Panc1 (cell line): Measurements from ENCODE around the gene PRUNE2. TPM values are rescaled to one million over a fixed set of nuclear protein-coding genes. Genes with fewer than 3 reads are reported as not detected.

Source experiments
- ATAC-seq: fragments of 200-7000 bp; cut with Tn5 transposase; 2 replicates; pipeline ENCODE4 v1.9.1; 2020; ENCODE audit warnings: mild to moderate bottlenecking, moderate library complexity
- BruUV-seq: library from RNA; stranded (reverse); fragments of 400-500 nt; replicated peaks from 2 replicates; lab custom pipeline; 2021; lab: Mats Ljungman, UMichigan
- CTCF ChIA-PET: fragments of 300-600 bp; sonication (Branson Sonifier 250); formaldehyde crosslinking; loops from one replicate; lab custom pipeline; 2022; ENCODE audit warnings: antibody characterized with exemption; lab: Charles Lee
- POLR2A ChIA-PET: fragments of 300-600 bp; sonication (Branson Sonifier 250); formaldehyde crosslinking; loops from one replicate; lab custom pipeline; 2022; ENCODE audit warnings: antibody characterized with exemption; lab: Charles Lee
- DNase-seq: peaks from one replicate; pipeline ENCODE4 v3.0.0-alpha.2; 2010; ENCODE audit warnings: low read depth, low spot score
- H3K27ac ChIP-seq: 2 replicates; pipeline ENCODE4 v1.5.1; 2011; ENCODE audit warnings: mild to moderate bottlenecking, low read length, inconsistent platforms
- H3K27me3 ChIP-seq: fragments of 200-500 bp; sonication (Bioruptor generic); 2 replicates; pipeline ENCODE4 v1.6.0; 2014; ENCODE audit warnings: low read length, inconsistent platforms; ENCODE audit not compliant: control insufficient read depth, insufficient read depth
- H3K36me3 ChIP-seq: fragments of 200-500 bp; sonication (Bioruptor generic); 2 replicates; pipeline ENCODE4 v1.5.1; 2014; ENCODE audit warnings: inconsistent platforms, mild to moderate bottlenecking, low read length, moderate library complexity; ENCODE audit not compliant: control insufficient read depth, insufficient read depth
- H3K4me1 ChIP-seq: 2 replicates; pipeline ENCODE4 v1.5.1; 2011; ENCODE audit warnings: inconsistent platforms, mild to moderate bottlenecking, low read length, moderate library complexity; ENCODE audit not compliant: control insufficient read depth, insufficient read depth
- H3K4me3 ChIP-seq, 2 experiments: 2 replicates each; pipeline ENCODE4 v1.5.1; 2011 to 2012; ENCODE audit warnings: low read depth in 2 of 2, low read length in 2 of 2, mild to moderate bottlenecking in 2 of 2, inconsistent platforms in 1 of 2, moderate library complexity in 1 of 2
- H3K9me3 ChIP-seq: fragments of 200-500 bp; sonication (Bioruptor generic); 2 replicates; pipeline ENCODE4 v1.5.1; 2014; ENCODE audit warnings: low read depth, mild to moderate bottlenecking, inconsistent platforms, low read length, moderate library complexity; ENCODE audit not compliant: control insufficient read depth, insufficient read depth
- POLR2AphosphoS5 ChIP-seq: IDR thresholded peaks from 2 replicates; pipeline ENCODE4 v1.6.1; 2012; ENCODE audit warnings: mild to moderate bottlenecking, low read depth, low read length, moderate library complexity
- SIN3A ChIP-seq: IDR thresholded peaks from 2 replicates; pipeline ENCODE4 v1.6.1; 2012; ENCODE audit warnings: low read depth, mild to moderate bottlenecking, low read length, moderate library complexity, borderline replicate concordance; ENCODE audit not compliant: insufficient read depth
- TCF7L2 ChIP-seq: IDR thresholded peaks from 2 replicates; pipeline ENCODE4 v1.6.1; 2011; ENCODE audit warnings: mild to moderate bottlenecking, low read depth, low read length, inconsistent platforms
- in situ Hi-C: cut with HindIII; loops from 2 replicates; pipeline ENCODE4 v1.10.0; 2016; ENCODE audit warnings: low sequenced_read_pairs, low pct_unique_long_range_greater_than_20kb
- intact Hi-C: fragments of 100-400 bp; cut with micrococcal nuclease; formaldehyde crosslinking; loops from one replicate; pipeline ENCODE4 v1.10.0; 2022; ENCODE audit not compliant: unreplicated experiment
- total RNA-seq: library from RNA; stranded (reverse); gene quantifications from one replicate; pipeline ENCODE4 v1.2.1, GENCODE V29; 2021; ENCODE audit not compliant: unreplicated experiment
- TF ChIP-seq, protein P1 (sequence below): fragments of 450-650 bp; IDR thresholded peaks from 2 replicates; pipeline ENCODE4 v1.5.1; 2017; ENCODE audit warnings: mild to moderate bottlenecking
- TF ChIP-seq, protein P2 (sequence below), 2 experiments: IDR thresholded peaks; 2 replicates each; pipeline ENCODE4 v1.6.1; 2011 to 2012; ENCODE audit warnings: low read depth in 2 of 2, control low read depth in 1 of 2, low read length in 1 of 2, mild to moderate bottlenecking in 1 of 2, moderate library complexity in 1 of 2; ENCODE audit not compliant: insufficient read depth in 1 of 2

Gene PRUNE2
- total RNA-seq, 1 experiment from 2014 or later, result 0.18 TPM

DNA sequence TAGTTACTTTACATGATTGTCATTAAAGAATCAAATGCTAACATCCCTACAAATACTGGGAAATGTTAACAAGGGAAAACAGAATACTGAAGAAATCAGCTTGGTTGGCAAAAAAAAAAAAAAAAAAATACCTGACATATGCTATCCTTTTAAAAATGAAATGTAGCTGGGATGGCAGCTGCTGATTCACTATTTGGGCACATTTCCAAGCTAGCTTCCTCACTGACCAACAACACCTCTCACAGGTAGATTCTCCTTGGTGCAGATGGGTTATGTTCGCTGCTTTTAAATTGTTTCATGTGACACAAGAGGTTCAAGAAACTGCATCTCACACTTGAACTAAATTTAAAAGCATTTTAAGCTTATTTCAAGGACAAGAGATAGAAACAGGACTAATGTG, 6.1 kb upstream of the PRUNE2 start:
- Histone ChIP-seq H3K9me3 (no peaks in the 10 kb centered on the region), H3K36me3 (no peaks in the 10 kb centered on the region), H3K4me1 (no peaks in the 10 kb centered on the region), H3K27me3 (peaks cover 4% of the 10 kb centered on the region; the same call in 1 of the 2 replicates), H3K4me3 (no peak overlapping the region), H3K27ac (no peak overlapping the region)
- CTCF ChIA-PET, result no interaction called here
- intact Hi-C loops (no loop called here), in situ Hi-C loops (no loop called here)
- POLR2A ChIA-PET, result no interaction called here
- no TSS peak for BruUV-seq
- DNase-seq (no peak), ATAC-seq (no peak)
- no peak for TF ChIP-seq POLR2AphosphoS5
- TF ChIP-seq SIN3A, result no peak
- TF ChIP-seq, protein P1, sequence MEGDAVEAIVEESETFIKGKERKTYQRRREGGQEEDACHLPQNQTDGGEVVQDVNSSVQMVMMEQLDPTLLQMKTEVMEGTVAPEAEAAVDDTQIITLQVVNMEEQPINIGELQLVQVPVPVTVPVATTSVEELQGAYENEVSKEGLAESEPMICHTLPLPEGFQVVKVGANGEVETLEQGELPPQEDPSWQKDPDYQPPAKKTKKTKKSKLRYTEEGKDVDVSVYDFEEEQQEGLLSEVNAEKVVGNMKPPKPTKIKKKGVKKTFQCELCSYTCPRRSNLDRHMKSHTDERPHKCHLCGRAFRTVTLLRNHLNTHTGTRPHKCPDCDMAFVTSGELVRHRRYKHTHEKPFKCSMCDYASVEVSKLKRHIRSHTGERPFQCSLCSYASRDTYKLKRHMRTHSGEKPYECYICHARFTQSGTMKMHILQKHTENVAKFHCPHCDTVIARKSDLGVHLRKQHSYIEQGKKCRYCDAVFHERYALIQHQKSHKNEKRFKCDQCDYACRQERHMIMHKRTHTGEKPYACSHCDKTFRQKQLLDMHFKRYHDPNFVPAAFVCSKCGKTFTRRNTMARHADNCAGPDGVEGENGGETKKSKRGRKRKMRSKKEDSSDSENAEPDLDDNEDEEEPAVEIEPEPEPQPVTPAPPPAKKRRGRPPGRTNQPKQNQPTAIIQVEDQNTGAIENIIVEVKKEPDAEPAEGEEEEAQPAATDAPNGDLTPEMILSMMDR, result no peak
- TF ChIP-seq, protein P2, sequence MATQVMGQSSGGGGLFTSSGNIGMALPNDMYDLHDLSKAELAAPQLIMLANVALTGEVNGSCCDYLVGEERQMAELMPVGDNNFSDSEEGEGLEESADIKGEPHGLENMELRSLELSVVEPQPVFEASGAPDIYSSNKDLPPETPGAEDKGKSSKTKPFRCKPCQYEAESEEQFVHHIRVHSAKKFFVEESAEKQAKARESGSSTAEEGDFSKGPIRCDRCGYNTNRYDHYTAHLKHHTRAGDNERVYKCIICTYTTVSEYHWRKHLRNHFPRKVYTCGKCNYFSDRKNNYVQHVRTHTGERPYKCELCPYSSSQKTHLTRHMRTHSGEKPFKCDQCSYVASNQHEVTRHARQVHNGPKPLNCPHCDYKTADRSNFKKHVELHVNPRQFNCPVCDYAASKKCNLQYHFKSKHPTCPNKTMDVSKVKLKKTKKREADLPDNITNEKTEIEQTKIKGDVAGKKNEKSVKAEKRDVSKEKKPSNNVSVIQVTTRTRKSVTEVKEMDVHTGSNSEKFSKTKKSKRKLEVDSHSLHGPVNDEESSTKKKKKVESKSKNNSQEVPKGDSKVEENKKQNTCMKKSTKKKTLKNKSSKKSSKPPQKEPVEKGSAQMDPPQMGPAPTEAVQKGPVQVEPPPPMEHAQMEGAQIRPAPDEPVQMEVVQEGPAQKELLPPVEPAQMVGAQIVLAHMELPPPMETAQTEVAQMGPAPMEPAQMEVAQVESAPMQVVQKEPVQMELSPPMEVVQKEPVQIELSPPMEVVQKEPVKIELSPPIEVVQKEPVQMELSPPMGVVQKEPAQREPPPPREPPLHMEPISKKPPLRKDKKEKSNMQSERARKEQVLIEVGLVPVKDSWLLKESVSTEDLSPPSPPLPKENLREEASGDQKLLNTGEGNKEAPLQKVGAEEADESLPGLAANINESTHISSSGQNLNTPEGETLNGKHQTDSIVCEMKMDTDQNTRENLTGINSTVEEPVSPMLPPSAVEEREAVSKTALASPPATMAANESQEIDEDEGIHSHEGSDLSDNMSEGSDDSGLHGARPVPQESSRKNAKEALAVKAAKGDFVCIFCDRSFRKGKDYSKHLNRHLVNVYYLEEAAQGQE (IDR thresholded peaks at IDR 0.05; ENCODE audit: insufficient read depth in 1 of 2, low read depth in 2 of 2, low read length in 1 of 2), result no peak
- TF ChIP-seq TCF7L2, result no peak

DNA sequence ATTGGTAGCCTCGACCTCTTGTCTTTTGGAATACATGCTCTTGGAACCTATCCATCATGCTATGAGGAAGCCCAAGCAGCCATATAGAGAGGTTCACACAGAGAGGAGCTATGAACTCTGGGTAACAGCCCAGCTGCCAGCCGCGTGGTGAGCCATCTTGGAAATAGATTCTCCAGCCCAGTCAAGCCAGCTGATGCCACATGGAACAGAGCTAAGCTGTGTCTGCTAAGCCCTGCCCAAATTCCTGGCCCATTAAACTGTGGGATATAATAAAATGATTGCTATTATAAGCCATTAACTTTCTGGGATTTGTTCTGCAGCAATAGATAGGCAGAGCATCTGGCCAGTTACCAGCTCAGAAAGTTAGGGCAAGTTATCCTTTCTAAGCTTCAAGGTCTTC, 4.9 kb upstream of the PRUNE2 start:
- intact Hi-C loops (no loop called here), in situ Hi-C loops (no loop called here)
- no peaks in the 10 kb centered on the region for H3K4me1 ChIP-seq
- no peak for DNase-seq
- ChIA-PET CTCF (no interaction called here), POLR2A (no interaction called here)
- H3K27me3 ChIP-seq, result peaks cover 4% of the 10 kb centered on the region; the same call in 1 of the 2 replicates
- no peak overlapping the region for H3K27ac ChIP-seq
- BruUV-seq, result no TSS peak
- no peak overlapping the region for H3K4me3 ChIP-seq
- TF ChIP-seq POLR2AphosphoS5 (no peak), SIN3A (no peak), TCF7L2 (no peak)
- TF ChIP-seq, protein P2 (IDR thresholded peaks at IDR 0.05; ENCODE audit: insufficient read depth in 1 of 2, low read depth in 2 of 2, low read length in 1 of 2), result no peak
- TF ChIP-seq, protein P1, result no peak
- no peaks in the 10 kb centered on the region for H3K9me3 ChIP-seq
- H3K36me3 ChIP-seq, result no peaks in the 10 kb centered on the region
- no peak for ATAC-seq
